K562 (cell line): ENCODE measurements around the gene TOX2. TPM values are rescaled to one million over a fixed set of nuclear protein-coding genes. Genes with fewer than 3 reads are reported as not detected.
A peak's percentile ranks its signal among the peaks of the same experiment; 100 is the strongest.

Source experiments
- ATAC-seq: fragments of 200-7000 bp; cut with Tn5 transposase; 3 replicates; pipeline ENCODE4 v1.9.1; 2020; ENCODE audit warnings: moderate library complexity
- BruUV-seq: library from RNA; stranded (reverse); fragments of 400-500 nt; replicated peaks from 2 replicates; lab custom pipeline; 2021; lab: Mats Ljungman, UMichigan
- CTCF ChIA-PET: fragments of 300-600 bp; formaldehyde crosslinking; extraction: SDS; loops from one replicate; lab custom pipeline; 2021; ENCODE audit warnings: low intra/inter-chr PET ratio; lab: Yijun Ruan, JAX
- POLR2A ChIA-PET: fragments of 300-600, 350-650 bp; sonication (Branson Sonifier 250); formaldehyde crosslinking; extraction: SDS; loops from one replicate; lab custom pipeline; 2021; ENCODE audit warnings: antibody characterized with exemption, inconsistent platforms; lab: Yijun Ruan, JAX
- DNase-seq, 4 experiments: peaks; one replicate each; pipeline versions ENCODE4 v3.0.0 to v3.0.0-alpha.2; 2011 to 2018; ENCODE audit warnings: low spot score in 3 of 4, mixed read lengths in 3 of 4; ENCODE audit errors: extremely low read depth in 1 of 4
- FAIRE-seq: peaks from 2 replicates; lab custom pipeline; 2011; peaks lifted over from hg19 to GRCh38; lab: Jason Lieb, UNC
- H2AFZ ChIP-seq: 2 replicates; pipeline ENCODE4 v1.6.0; 2011; ENCODE audit warnings: low read depth, low read length, control low read depth, inconsistent platforms
- H3K27ac ChIP-seq: fragments of 200-600 bp; 3 replicates; pipeline ENCODE4 v1.8.0; 2011; ENCODE audit warnings: low read depth, mild to moderate bottlenecking, control low read depth, inconsistent platforms, low read length, moderate library complexity, mixed read lengths; ENCODE audit errors: extremely low read depth
- H3K27me3 ChIP-seq, 2 experiments: fragments of 300-600 bp in 1 of 2; 2 replicates in 1 of 2; 3 replicates in 1 of 2; pipeline versions ENCODE4 v1.6.0 to v1.8.0; 2011; ENCODE audit warnings: inconsistent platforms in 2 of 2, low read length in 2 of 2, mild to moderate bottlenecking in 1 of 2, mixed read lengths in 1 of 2, moderate library complexity in 1 of 2; ENCODE audit not compliant: control insufficient read depth in 2 of 2, insufficient read depth in 2 of 2
- H3K36me3 ChIP-seq: fragments of 300-600 bp; 3 replicates; pipeline ENCODE4 v1.8.0; 2011; ENCODE audit warnings: mild to moderate bottlenecking, low read length, inconsistent platforms; ENCODE audit not compliant: control insufficient read depth, insufficient read depth
- H3K4me1 ChIP-seq, 2 experiments: fragments of 200-600 bp in 1 of 2; replicated peaks in 1 of 2; 2 replicates in 1 of 2; 3 replicates in 1 of 2; pipeline versions ENCODE4 v1.5.1 to v1.8.0; 2011; ENCODE audit warnings: inconsistent platforms in 2 of 2, low read length in 2 of 2, mild to moderate bottlenecking in 1 of 2, mixed read lengths in 1 of 2, moderate library complexity in 1 of 2; ENCODE audit not compliant: control insufficient read depth in 2 of 2, insufficient read depth in 2 of 2
- H3K4me2 ChIP-seq: 2 replicates; pipeline ENCODE4 v1.6.1; 2011; ENCODE audit warnings: low read length, control low read depth, inconsistent platforms, mixed read lengths; ENCODE audit not compliant: insufficient read depth
- H3K4me3 ChIP-seq: fragments of 200-600 bp; sonication (generic), shearing (Covaris generic); 2 replicates; pipeline ENCODE4 v1.5.1; 2016; ENCODE audit warnings: control low read depth, inconsistent platforms
- H3K79me2 ChIP-seq: fragments of 200-600 bp; 3 replicates; pipeline ENCODE4 v1.8.0; 2011; ENCODE audit warnings: low read length, inconsistent platforms; ENCODE audit not compliant: control insufficient read depth, insufficient read depth
- H3K9ac ChIP-seq, 2 experiments: 2 replicates each; pipeline versions ENCODE4 v1.6.0 to v1.6.1; 2011; ENCODE audit warnings: low read depth in 2 of 2, low read length in 2 of 2, control low read depth in 1 of 2, inconsistent platforms in 1 of 2, mild to moderate bottlenecking in 1 of 2, mixed read lengths in 1 of 2; ENCODE audit not compliant: insufficient read depth in 1 of 2
- H3K9me1 ChIP-seq: one replicate; pipeline ENCODE4 v1.6.0; 2011; ENCODE audit warnings: inconsistent platforms, mild to moderate bottlenecking, low read length, moderate library complexity; ENCODE audit not compliant: control insufficient read depth, insufficient read depth
- H3K9me3 ChIP-seq: replicated peaks from 2 replicates; pipeline ENCODE4 v1.5.1; 2011; ENCODE audit warnings: low read depth, low read length, inconsistent platforms; ENCODE audit not compliant: control insufficient read depth, insufficient read depth
- H4K20me1 ChIP-seq: replicated peaks from 2 replicates; pipeline ENCODE4 v1.6.1; 2011; ENCODE audit warnings: low read length, inconsistent platforms, mixed read lengths; ENCODE audit not compliant: control insufficient read depth, insufficient read depth
- CEBPG ChIP-seq, 3 experiments: fragments of 200-800 bp in 1 of 3; sonication (Bioruptor generic) in 1 of 3; sonication (generic) in 1 of 3; formaldehyde crosslinking in 1 of 3; IDR thresholded peaks in 2 of 3; conservative IDR thresholded peaks in 1 of 3; 2 replicates each; pipeline versions ENCODE4 v1.6.1 to v1.8.0; 2016 to 2022; ENCODE audit warnings: missing compliant biosample characterization in 2 of 3, missing genetic modification characterization in 2 of 3, mild to moderate bottlenecking in 1 of 3, missing genetic modification reagents in 1 of 3
- CTCF ChIP-seq, 3 experiments: IDR thresholded peaks in 2 of 3; conservative IDR thresholded peaks in 1 of 3; 2 replicates each; pipeline ENCODE4 v1.5.1; 2011 to 2012; ENCODE audit warnings: low read length in 3 of 3, mild to moderate bottlenecking in 3 of 3, control low read depth in 2 of 3, improper control_type of control experiment in 1 of 3, inconsistent platforms in 1 of 3, low read depth in 1 of 3, mixed read lengths in 1 of 3, moderate library complexity in 1 of 3; ENCODE audit not compliant: insufficient read depth in 2 of 3
- GATAD2B ChIP-seq: fragments of 450-650 bp; IDR thresholded peaks from 2 replicates; pipeline ENCODE4 v1.6.1; 2017; ENCODE audit warnings: mild to moderate bottlenecking, borderline replicate concordance
- MAFF ChIP-seq: IDR thresholded peaks from 2 replicates; pipeline ENCODE4 v1.6.1; 2012; ENCODE audit warnings: low read length, improper control_type of control experiment
- MEIS2 ChIP-seq: fragments of 450-650 bp; IDR thresholded peaks from 2 replicates; pipeline ENCODE4 v1.6.1; 2014; ENCODE audit warnings: mild to moderate bottlenecking; ENCODE audit not compliant: partially characterized antibody
- NFIX ChIP-seq: fragments of 250-450 bp; sonication (Bioruptor Pico); IDR thresholded peaks from 2 replicates; pipeline ENCODE4 v1.4.0; 2020; ENCODE audit warnings: low read depth, mild to moderate bottlenecking, moderate library complexity
- PBX2 ChIP-seq, 2 experiments: IDR thresholded peaks in 1 of 2; conservative IDR thresholded peaks in 1 of 2; 2 replicates each; pipeline ENCODE4 v1.6.1; 2016; ENCODE audit warnings: low read depth in 2 of 2, mild to moderate bottlenecking in 1 of 2, missing compliant biosample characterization in 1 of 2, missing genetic modification characterization in 1 of 2, moderate library complexity in 1 of 2
- PKNOX1 ChIP-seq: fragments of 450-650 bp; IDR thresholded peaks from 2 replicates; pipeline ENCODE4 v1.6.1; 2016
- RCOR1 ChIP-seq, 2 experiments: IDR thresholded peaks; 2 replicates each; pipeline ENCODE4 v1.6.1; 2012; ENCODE audit warnings: low read depth in 2 of 2, low read length in 2 of 2, borderline replicate concordance in 1 of 2, improper control_type of control experiment in 1 of 2
- SREBF1 ChIP-seq: fragments of 150-350 bp; IDR thresholded peaks from 2 replicates; pipeline ENCODE4 v1.6.1; 2014; ENCODE audit warnings: antibody characterized with exemption, low read depth, low read length, borderline replicate concordance
- WGBS: fragments of 100-300 bp; shearing (Covaris generic); methylation state at CpG from one replicate; pipeline ENCODE4 v1.1.6; 2016; ENCODE audit warnings: low coverage, mixed read lengths; ENCODE audit not compliant: insufficient coverage; ENCODE audit errors: missing lambda C conversion rate; 5-methylcytosine and 5-hydroxymethylcytosine counted together
- in situ Hi-C: fragments of 300-500 bp; cut with MboI; formaldehyde crosslinking; loops from 4 replicates; pipeline ENCODE4 v1.15.0; 2018; ENCODE audit warnings: inconsistent platforms, mixed read lengths
- intact Hi-C: fragments of 100-400 bp; cut with micrococcal nuclease; formaldehyde crosslinking; loops from 2 replicates; pipeline ENCODE4 v1.14.2; 2022
- polyA plus RNA-seq, 8 experiments: library from polyadenylated mRNA; depleted of rRNA in 4 of 8; stranded (reverse) in 5 of 8; unstranded in 3 of 8; fragments of >200 nt; fragmentation: Nextera tagmentation in 2 of 8; fragmentation: Illumina TruSeq in 1 of 8; extraction: Ambion mirVana in 2 of 8; extraction: Trizol in 1 of 8; gene quantifications; 2 replicates each; pipeline versions ENCODE4 v1.2.1 to v1.2.3, GENCODE V29; 2011 to 2014; ENCODE audit warnings: inconsistent platforms in 1 of 8, missing spikeins in 1 of 8
- total RNA-seq, 7 experiments: library from RNA; depleted of rRNA in 6 of 7; stranded (reverse); fragments of >200 nt in 6 of 7; fragmentation: Illumina TruSeq in 2 of 7; extraction: Trizol in 2 of 7; gene quantifications; 2 replicates each; pipeline versions ENCODE4 v1.2.1 to v1.2.3, GENCODE V29; 2011 to 2021; ENCODE audit warnings: low replicate concordance in 1 of 7

Gene TOX2
- total and polyA plus RNA-seq, 9 of the 15 experiments (the other 6 are each of a cell fraction or from before 2014, with no cell fraction given): not detected

GRCh38 chr20:44092551-44093248, 178.0 kb downstream of the TOX2 start:
- H3K79me2 ChIP-seq: no peaks in the 10 kb centered on the region
- no TSS peak for BruUV-seq
- peaks cover 4 to 13% of the 10 kb centered on the region in 2 experiments for H3K27me3 ChIP-seq
- peak; percentile 77 for FAIRE-seq
- H3K9ac ChIP-seq: no peak overlapping the region
- H2AFZ ChIP-seq: no peak overlapping the region
- peak; percentile 75 for ATAC-seq
- ChIA-PET CTCF (interaction anchor here (0.9 to 1.3 kb wide), 2 partner anchors 343 to 644 kb away, joined by 4 to 7 read pairs; no protein-coding TSS in a partner anchor), POLR2A (interaction anchor here (1.3 kb wide), 1 partner anchor 33 kb away, joined by 5 read pairs; no protein-coding TSS in a partner anchor)
- no peak overlapping the region for H3K27ac ChIP-seq
- DNase-seq: peak in 1 of 4 experiments; percentile 57
- no peaks in the 10 kb centered on the region for H3K36me3 ChIP-seq
- peaks cover 4% of the 10 kb centered on the region; the same call in 1 of the 2 replicates for H4K20me1 ChIP-seq
- H3K4me1 ChIP-seq: peaks cover 6 to 7% of the 10 kb centered on the region in 2 experiments; a peak in 4 of 5 replicates
- H3K4me2 ChIP-seq: no peak overlapping the region
- H3K4me3 ChIP-seq: no peak overlapping the region
- intact Hi-C loops: no loop called here
- WGBS: 6% methylated on average over 9 of the region's 9 CpGs
- H3K9me1 ChIP-seq: no peaks in the 10 kb centered on the region
- no peaks in the 10 kb centered on the region for H3K9me3 ChIP-seq
- in situ Hi-C loops: no loop called here
- TF ChIP-seq RCOR1 (IDR thresholded peaks at IDR 0.05; ENCODE audit: borderline replicate concordance in 1 of 2, low read depth in 2 of 2, low read length in 2 of 2) (0 out of 4 replicates have a peak, but pooled peaks of 1 of the 2 experiments have one; percentile 12), PBX2 (CRISPR knock-in tag; IDR thresholded peaks at IDR 0.05; ENCODE audit: low read depth) (no peak), PBX2 (tag; conservative IDR thresholded peaks at IDR 0.05; ENCODE audit: low read depth) (peak; percentile 56; the same call in 1 of the 2 replicates), MEIS2 (peak; percentile 58), PKNOX1 (peak; percentile 50; the same call in 1 of the 2 replicates), MAFF (no peak), CEBPG (CRISPR knock-in tag; IDR thresholded peaks at IDR 0.05) (no peak), CEBPG (tag; conservative IDR thresholded peaks at IDR 0.05 in 1 of 2, IDR thresholded peaks at IDR 0.05 in 1 of 2) (no peak), CTCF (IDR thresholded peaks at IDR 0.05 in 2 of 3, conservative IDR thresholded peaks at IDR 0.05 in 1 of 3; ENCODE audit: insufficient read depth in 2 of 3, low read depth in 1 of 3, low read length in 3 of 3) (peak; percentile 33 to 71 (median 61); a peak in 4 of 6 replicates), SREBF1 (no peak), GATAD2B (no peak), NFIX (CRISPR knock-in tag) (no peak)
